Brain microvascular endothelial cell (primary cell): Measurements from ENCODE around the gene CXXC1.
A peak's percentile ranks its signal among the peaks of the same experiment; 100 is the strongest.
"Not testable (repeated sequence)": the region's sequence is repeated elsewhere in the genome, so short reads cannot be mapped to it uniquely, and the experiment has no call there.

Experiments
- DNase-seq: peaks from one replicate; pipeline ENCODE4 v3.0.0-alpha.2; 2020
- H3K27ac ChIP-seq: fragments of 250-450 bp; sonication (Bioruptor Pico); 2 replicates; pipeline ENCODE4 v1.5.1; 2020; ENCODE audit warnings: mild to moderate bottlenecking, moderate library complexity
- H3K27me3 ChIP-seq: fragments of 250-450 bp; sonication (Bioruptor Pico); replicated peaks from 2 replicates; pipeline ENCODE4 v1.5.1; 2020; ENCODE audit warnings: mild to moderate bottlenecking
- H3K36me3 ChIP-seq: fragments of 250-450 bp; sonication (Bioruptor Pico); replicated peaks from 2 replicates; pipeline ENCODE4 v1.5.1; 2020; ENCODE audit warnings: mild to moderate bottlenecking
- H3K4me3 ChIP-seq: 2 replicates; pipeline ENCODE4 v1.5.1; 2011; ENCODE audit warnings: low read depth, mild to moderate bottlenecking, control low read depth, low read length, moderate library complexity
- CTCF ChIP-seq: IDR thresholded peaks from 2 replicates; pipeline ENCODE4 v1.5.1; 2011; ENCODE audit warnings: low read depth, mild to moderate bottlenecking, moderate library complexity, low read length, control low read depth, inconsistent platforms; ENCODE audit errors: missing control alignments
- in situ Hi-C: cut with HindIII; loops from 2 replicates; pipeline ENCODE4 v1.10.0; 2017; ENCODE audit warnings: low sequenced_read_pairs, low pct_ligation_motif_present

Gene CXXC1

DNA sequence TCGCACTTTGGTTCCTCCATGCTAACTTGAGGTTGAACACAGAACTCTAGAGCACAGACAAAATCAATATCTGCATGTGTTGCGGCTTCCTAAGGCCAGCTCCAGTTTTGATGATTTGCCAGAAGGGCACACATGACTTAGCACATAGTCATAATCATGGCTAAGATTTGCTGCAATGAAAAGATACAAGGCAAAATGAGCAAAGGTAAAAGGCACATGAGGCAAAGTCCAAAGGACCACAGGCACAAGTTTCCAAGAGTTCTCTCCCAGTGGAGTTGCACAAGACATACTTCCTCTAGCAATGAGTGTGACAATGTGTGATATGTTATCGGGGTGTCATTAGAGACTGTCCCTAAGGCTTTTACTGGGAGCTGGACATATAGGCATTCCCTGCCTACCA is 24.2 kb upstream of the CXXC1 start:
- no peak overlapping the region for H3K27ac ChIP-seq
- H3K4me3 ChIP-seq = no peak overlapping the region
- in situ Hi-C loops = no loop called here
- DNase-seq = no peak
- no peak for TF ChIP-seq CTCF
- H3K36me3 ChIP-seq = no peaks in the 10 kb centered on the region
- no peaks in the 10 kb centered on the region for H3K27me3 ChIP-seq

DNA sequence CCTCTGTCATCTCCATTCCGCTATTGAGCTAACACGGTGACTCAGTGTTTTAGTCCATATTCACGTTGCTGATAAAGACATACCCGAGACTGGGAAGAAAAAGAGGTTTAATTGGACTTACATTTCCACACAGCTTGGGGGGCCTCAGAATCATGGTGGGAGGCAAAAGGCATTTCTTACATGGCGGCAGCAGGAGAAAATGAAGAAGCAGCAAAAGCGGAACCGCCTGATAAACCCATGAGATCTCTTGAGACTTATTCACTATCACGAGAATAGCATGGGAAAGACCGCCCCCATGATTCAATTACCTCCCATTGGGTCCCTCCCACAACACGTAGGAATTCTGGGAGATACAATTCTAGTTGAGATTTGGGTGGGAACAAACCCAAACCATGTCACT is 22.6 kb upstream of the CXXC1 start:
- H3K27ac ChIP-seq = no peak overlapping the region
- in situ Hi-C loops = no loop called here
- H3K27me3 ChIP-seq = no peaks in the 10 kb centered on the region
- DNase-seq = no peak
- no peak overlapping the region for H3K4me3 ChIP-seq
- no peak for TF ChIP-seq CTCF
- H3K36me3 ChIP-seq = no peaks in the 10 kb centered on the region

DNA sequence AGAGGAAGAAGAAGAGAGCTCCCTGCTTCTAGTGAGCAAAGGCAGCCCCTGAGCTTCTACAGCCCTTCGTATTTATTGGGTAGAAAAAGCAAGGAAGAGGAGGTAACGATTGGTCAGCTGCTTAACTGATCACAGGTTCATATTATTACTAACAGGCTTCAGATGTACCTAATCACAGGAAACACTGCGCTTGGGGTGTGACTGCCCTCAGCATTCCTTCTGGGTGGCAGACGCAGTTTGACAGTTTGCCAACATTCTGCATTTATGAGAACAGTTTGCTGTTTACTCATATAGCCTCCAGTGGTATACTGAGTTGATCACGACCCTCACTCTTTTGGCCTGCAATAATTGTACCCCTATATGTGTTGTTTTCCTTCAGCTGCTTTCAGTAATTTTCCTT is 21.4 kb upstream of the CXXC1 start:
- H3K27ac ChIP-seq, in situ Hi-C loops: not testable (repeated sequence)

DNA sequence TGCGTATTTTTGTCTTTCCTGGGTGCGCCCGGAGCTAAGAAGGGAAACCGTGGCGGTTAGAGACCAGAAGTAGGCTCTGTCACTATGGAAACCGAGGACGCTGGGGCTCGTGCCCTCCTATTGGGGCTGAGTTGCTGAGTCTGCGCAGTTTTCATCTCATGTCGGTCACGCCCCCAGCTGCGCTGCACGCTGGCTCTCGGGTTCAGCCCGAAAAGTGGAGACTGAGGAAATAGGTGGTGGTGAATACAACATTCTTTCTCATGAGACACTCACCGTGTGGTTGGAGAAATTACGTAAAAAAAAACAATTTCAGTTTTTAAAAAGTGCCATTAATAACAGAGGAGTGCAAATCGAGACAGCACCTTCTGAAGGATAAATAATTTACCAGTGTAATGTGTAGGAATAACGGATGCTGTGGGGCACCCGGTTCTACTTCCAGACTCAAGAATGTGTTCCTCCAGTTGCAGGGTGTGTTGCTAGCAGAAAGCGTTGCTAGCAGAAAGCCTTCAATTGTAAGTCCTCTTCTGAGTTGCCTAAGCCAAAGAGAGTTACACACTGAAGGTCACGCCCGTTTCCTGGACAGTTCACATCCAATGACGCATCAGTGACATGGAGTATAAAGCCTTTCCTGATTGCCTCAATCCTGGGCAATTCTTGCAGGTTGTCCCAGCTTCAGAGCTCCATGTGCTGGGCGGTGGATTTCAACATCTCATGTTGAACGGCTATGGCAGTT is 20.4 kb upstream of the CXXC1 start:
- DNase-seq = peak; percentile 93
- TF ChIP-seq CTCF = no peak
- Histone ChIP-seq H3K27me3 (no peaks in the 10 kb centered on the region), H3K27ac (no peak overlapping the region), H3K4me3 (peak overlapping the region; percentile 64), H3K36me3 (no peaks in the 10 kb centered on the region)
- in situ Hi-C loops = no loop called here

More for the DNA sequence above, 21.4 kb upstream of the CXXC1 start:
- H3K4me3 ChIP-seq, H3K27me3 ChIP-seq, DNase-seq, H3K36me3 ChIP-seq: not testable (repeated sequence)

DNA sequence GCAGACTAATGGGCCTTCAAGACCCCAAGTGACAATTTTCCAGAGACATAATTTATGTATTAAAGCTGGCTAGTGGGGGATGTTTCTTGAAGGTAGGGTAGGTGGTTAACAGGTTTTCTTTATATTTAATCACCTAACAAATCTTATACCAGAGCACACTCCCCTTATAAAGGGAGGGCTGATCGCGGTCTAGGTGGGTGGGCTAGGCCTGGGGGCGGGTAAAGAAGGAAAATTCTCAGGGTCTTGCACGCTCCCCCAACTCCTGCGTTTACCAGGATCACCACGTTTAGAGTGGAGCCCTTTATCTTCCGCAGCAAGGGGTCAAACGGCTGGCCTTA is 19.9 kb upstream of the CXXC1 start:
- TF ChIP-seq CTCF = no peak

GRCh38 chr18:50306944-50307343 is 19.5 kb upstream of the CXXC1 start:
- no peak for DNase-seq
- in situ Hi-C loops = no loop called here
- no peak for TF ChIP-seq CTCF
- Histone ChIP-seq H3K27ac (no peak overlapping the region), H3K4me3 (no peak overlapping the region), H3K36me3 (no peaks in the 10 kb centered on the region), H3K27me3 (no peaks in the 10 kb centered on the region)

More for the DNA sequence above, 19.9 kb upstream of the CXXC1 start:
- Histone ChIP-seq H3K4me3 (peak overlapping the region; percentile 64), H3K36me3 (no peaks in the 10 kb centered on the region), H3K27me3 (no peaks in the 10 kb centered on the region), H3K27ac (no peak overlapping the region)
- DNase-seq = no peak
- in situ Hi-C loops = no loop called here
